Chondrocyte (in vitro differentiated cells): ENCODE measurements around the gene ITGB8. TPM values are rescaled to one million over a fixed set of nuclear protein-coding genes. Genes with fewer than 3 reads are reported as not detected.
"Not testable (repeated sequence)": the region's sequence is repeated elsewhere in the genome, so short reads cannot be mapped to it uniquely, and the experiment has no call there.

Experiments used
- DNase-seq: peaks from one replicate; pipeline ENCODE4 v3.0.0; 2021; ENCODE audit warnings: mixed read lengths, low spot score
- H3K27ac Mint-ChIP-seq: one replicate; pipeline ENCODE4 v1.8.0; 2021; ENCODE audit warnings: mild to moderate bottlenecking, moderate library complexity, mixed read lengths; ENCODE audit not compliant: unreplicated experiment
- H3K27me3 Mint-ChIP-seq: 2 replicates; pipeline ENCODE4 v1.8.0; 2021; ENCODE audit warnings: low read depth, mixed read lengths
- H3K36me3 Mint-ChIP-seq: 2 replicates; pipeline ENCODE4 v1.8.0; 2021; ENCODE audit warnings: low read depth, mixed read lengths
- H3K4me1 Mint-ChIP-seq: 2 replicates; pipeline ENCODE4 v1.8.0; 2021; ENCODE audit warnings: low read depth, mild to moderate bottlenecking, mixed read lengths
- H3K4me3 Mint-ChIP-seq: one replicate; pipeline ENCODE4 v1.8.0; 2021; ENCODE audit warnings: mild to moderate bottlenecking, moderate library complexity, mixed read lengths; ENCODE audit not compliant: unreplicated experiment
- H3K9me3 Mint-ChIP-seq: 2 replicates; pipeline ENCODE4 v1.8.0; 2021; ENCODE audit warnings: low read depth, mixed read lengths
- total RNA-seq: library from RNA; stranded (reverse); gene quantifications from 3 replicates; pipeline ENCODE4 v1.2.1, GENCODE V29; 2021
- TF ChIP-seq, protein P1 (sequence below): fragments of 200-600 bp; sonication (generic); IDR thresholded peaks from 2 replicates; pipeline ENCODE4 v1.5.0; 2021; ENCODE audit warnings: antibody characterized with exemption, mild to moderate bottlenecking, moderate library complexity

ITGB8 gene
- total RNA-seq, 1 donor from 2014 or later, result 0.40 TPM

GRCh38 chr7:20296901-20297300, 33.8 kb upstream of the ITGB8 start:
- Mint-ChIP-seq H3K27me3 (no peaks in the 10 kb centered on the region), H3K27ac (no peak overlapping the region), H3K9me3 (peaks cover 13% of the 10 kb centered on the region), H3K4me3 (no peak overlapping the region), H3K4me1 (peaks cover 25% of the 10 kb centered on the region), H3K36me3 (peaks cover 3% of the 10 kb centered on the region)
- DNase-seq, result no peak
- TF ChIP-seq, protein P1, sequence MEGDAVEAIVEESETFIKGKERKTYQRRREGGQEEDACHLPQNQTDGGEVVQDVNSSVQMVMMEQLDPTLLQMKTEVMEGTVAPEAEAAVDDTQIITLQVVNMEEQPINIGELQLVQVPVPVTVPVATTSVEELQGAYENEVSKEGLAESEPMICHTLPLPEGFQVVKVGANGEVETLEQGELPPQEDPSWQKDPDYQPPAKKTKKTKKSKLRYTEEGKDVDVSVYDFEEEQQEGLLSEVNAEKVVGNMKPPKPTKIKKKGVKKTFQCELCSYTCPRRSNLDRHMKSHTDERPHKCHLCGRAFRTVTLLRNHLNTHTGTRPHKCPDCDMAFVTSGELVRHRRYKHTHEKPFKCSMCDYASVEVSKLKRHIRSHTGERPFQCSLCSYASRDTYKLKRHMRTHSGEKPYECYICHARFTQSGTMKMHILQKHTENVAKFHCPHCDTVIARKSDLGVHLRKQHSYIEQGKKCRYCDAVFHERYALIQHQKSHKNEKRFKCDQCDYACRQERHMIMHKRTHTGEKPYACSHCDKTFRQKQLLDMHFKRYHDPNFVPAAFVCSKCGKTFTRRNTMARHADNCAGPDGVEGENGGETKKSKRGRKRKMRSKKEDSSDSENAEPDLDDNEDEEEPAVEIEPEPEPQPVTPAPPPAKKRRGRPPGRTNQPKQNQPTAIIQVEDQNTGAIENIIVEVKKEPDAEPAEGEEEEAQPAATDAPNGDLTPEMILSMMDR, result no peak

DNA sequence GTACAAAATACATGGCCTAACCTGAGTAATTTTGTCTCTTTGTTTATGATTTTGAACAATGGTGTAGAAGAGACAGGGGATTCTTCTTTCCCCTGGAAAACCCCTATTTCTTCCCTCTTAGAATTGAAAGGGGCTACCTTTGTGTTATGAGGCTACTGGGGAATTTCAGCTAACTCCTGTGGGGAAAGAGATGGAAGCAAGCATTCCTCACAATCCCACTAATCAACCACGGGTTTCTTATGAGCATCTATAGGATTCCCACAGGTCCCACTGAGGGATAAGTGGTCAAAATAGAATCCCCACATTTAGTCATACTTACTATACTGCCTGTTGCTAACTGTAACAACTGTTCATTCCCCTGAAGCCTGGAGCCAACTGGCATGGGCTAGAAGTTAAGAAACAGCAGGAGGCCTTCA, 32.2 kb upstream of the ITGB8 start:
- Mint-ChIP-seq H3K36me3 (peaks cover 3% of the 10 kb centered on the region), H3K4me3 (no peak overlapping the region), H3K27ac (no peak overlapping the region), H3K27me3 (no peaks in the 10 kb centered on the region), H3K9me3 (peaks cover 13% of the 10 kb centered on the region), H3K4me1 (peaks cover 36% of the 10 kb centered on the region)
- no peak for DNase-seq
- TF ChIP-seq, protein P1, result no peak

DNA sequence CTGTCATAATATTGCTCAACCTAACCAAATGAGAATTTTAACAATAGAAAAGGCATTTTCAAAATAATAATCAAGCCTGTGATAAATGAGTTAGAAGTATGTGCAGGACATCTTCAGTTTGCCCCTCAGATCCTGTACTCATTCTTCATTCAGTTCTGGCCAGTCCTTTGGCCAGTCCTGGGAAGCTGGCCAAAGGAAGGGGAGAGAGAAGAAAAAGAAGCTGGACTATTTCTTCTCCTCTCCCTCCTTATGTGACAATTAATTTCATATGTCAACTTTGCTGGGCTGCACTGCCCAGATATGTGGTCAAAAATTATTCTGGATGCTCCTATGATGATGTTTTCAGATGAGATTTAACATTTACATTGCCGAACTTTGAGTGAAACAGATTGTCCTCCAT, 31.6 kb upstream of the ITGB8 start:
- Mint-ChIP-seq H3K4me1 (peaks cover 36% of the 10 kb centered on the region), H3K9me3 (peaks cover 13% of the 10 kb centered on the region), H3K36me3 (peaks cover 3% of the 10 kb centered on the region)

GRCh38 chr7:20299647-20300312, 30.9 kb upstream of the ITGB8 start:
- Mint-ChIP-seq H3K27me3 (no peaks in the 10 kb centered on the region), H3K4me1 (peaks cover 36% of the 10 kb centered on the region), H3K36me3 (peaks cover 2% of the 10 kb centered on the region), H3K27ac (peak overlapping the region; percentile 43), H3K4me3 (no peak overlapping the region), H3K9me3 (peaks cover 13% of the 10 kb centered on the region)
- TF ChIP-seq, protein P1, result no peak
- DNase-seq, result no peak

More for the DNA sequence above, 31.6 kb upstream of the ITGB8 start:
- DNase-seq, result no peak
- TF ChIP-seq, protein P1, result no peak
- Mint-ChIP-seq H3K4me3 (no peak overlapping the region), H3K27me3 (no peaks in the 10 kb centered on the region), H3K27ac (no peak overlapping the region)

- Mint-ChIP-seq H3K27me3 (no peaks in the 10 kb centered on the region), H3K4me3 (no peak overlapping the region), H3K36me3 (no peaks in the 10 kb centered on the region), H3K4me1 (peaks cover 37% of the 10 kb centered on the region), H3K27ac (peak overlapping the region; percentile 86), H3K9me3 (no peaks in the 10 kb centered on the region)
- DNase-seq, result no peak
- TF ChIP-seq, protein P1, result no peak
These were observed 29.3 kb upstream of the ITGB8 start for GRCh38 chr7:20301311-20301939.

GRCh38 chr7:20302300-20302699, 28.4 kb upstream of the ITGB8 start:
- H3K27ac Mint-ChIP-seq, result peak overlapping the region; percentile 8
- not testable (repeated sequence) for H3K36me3 Mint-ChIP-seq

More at GRCh38 chr7:20302300-20302699, 28.4 kb upstream of the ITGB8 start:
- H3K27me3 Mint-ChIP-seq, DNase-seq, H3K4me3 Mint-ChIP-seq, H3K9me3 Mint-ChIP-seq: not testable (repeated sequence)
- peaks cover 46% of the 10 kb centered on the region for H3K4me1 Mint-ChIP-seq
